HG03457 (cell line): ENCODE data around the gene MARCHF10.
"Not testable (repeated sequence)": the region's sequence is repeated elsewhere in the genome, so short reads cannot be mapped to it uniquely, and the experiment has no call there.

ENCODE experiments used
- ATAC-seq: cut with Tn5 transposase; IDR thresholded peaks from one replicate; pipeline ENCODE4 v1.9.1; 2021; ENCODE audit warnings: moderate number of reproducible peaks; ENCODE audit not compliant: unreplicated experiment

The MARCHF10 gene

GRCh38 chr17:62791235-62791734 is 16.8 kb downstream of the MARCHF10 start:
- ATAC-seq = no peak

- no peak for ATAC-seq
These were observed 17.5 kb downstream of the MARCHF10 start for GRCh38 chr17:62790564-62790986.

GRCh38 chr17:62787366-62787765 is 20.7 kb downstream of the MARCHF10 start:
- no peak for ATAC-seq

- no peak for ATAC-seq
These were observed 21.5 kb downstream of the MARCHF10 start for GRCh38 chr17:62786646-62787045.

GRCh38 chr17:62785983-62786382 is 22.1 kb downstream of the MARCHF10 start:
- ATAC-seq = not testable (repeated sequence)

- no peak for ATAC-seq
These were observed 25.3 kb downstream of the MARCHF10 start for GRCh38 chr17:62782730-62783270.

- no peak for ATAC-seq
These were observed 26.3 kb downstream of the MARCHF10 start for GRCh38 chr17:62781831-62782251.

GRCh38 chr17:62781356-62781755 is 26.8 kb downstream of the MARCHF10 start:
- no peak for ATAC-seq

- ATAC-seq = no peak
These were observed 27.2 kb downstream of the MARCHF10 start for GRCh38 chr17:62780951-62781350.

GRCh38 chr17:62780269-62780668 is 27.8 kb downstream of the MARCHF10 start:
- ATAC-seq = no peak

- ATAC-seq = no peak
These were observed 29.0 kb downstream of the MARCHF10 start for GRCh38 chr17:62778990-62779681.

GRCh38 chr17:62775876-62776275 is 32.2 kb downstream of the MARCHF10 start:
- no peak for ATAC-seq

- ATAC-seq = no peak
These were observed 33.8 kb downstream of the MARCHF10 start for GRCh38 chr17:62774338-62774737.

GRCh38 chr17:62767997-62768396 is 40.1 kb downstream of the MARCHF10 start:
- no peak for ATAC-seq

GRCh38 chr17:62765351-62765750 is 42.8 kb downstream of the MARCHF10 start:
- no peak for ATAC-seq

- ATAC-seq = no peak
These were observed 44.1 kb downstream of the MARCHF10 start for GRCh38 chr17:62763891-62764600.

- no peak for ATAC-seq
These were observed 46.2 kb downstream of the MARCHF10 start for GRCh38 chr17:62761884-62762283.

- ATAC-seq = no peak
These were observed 47.2 kb downstream of the MARCHF10 start for GRCh38 chr17:62760945-62761267.

GRCh38 chr17:62760059-62760944 is 47.8 kb downstream of the MARCHF10 start:
- no peak for ATAC-seq

GRCh38 chr17:62757500-62757951 is 50.6 kb downstream of the MARCHF10 start:
- ATAC-seq = no peak

GRCh38 chr17:62756198-62756597 is 51.9 kb downstream of the MARCHF10 start:
- ATAC-seq = no peak
